ENCODE measurements around the gene MACROD1.

MACROD1 gene

DNA sequence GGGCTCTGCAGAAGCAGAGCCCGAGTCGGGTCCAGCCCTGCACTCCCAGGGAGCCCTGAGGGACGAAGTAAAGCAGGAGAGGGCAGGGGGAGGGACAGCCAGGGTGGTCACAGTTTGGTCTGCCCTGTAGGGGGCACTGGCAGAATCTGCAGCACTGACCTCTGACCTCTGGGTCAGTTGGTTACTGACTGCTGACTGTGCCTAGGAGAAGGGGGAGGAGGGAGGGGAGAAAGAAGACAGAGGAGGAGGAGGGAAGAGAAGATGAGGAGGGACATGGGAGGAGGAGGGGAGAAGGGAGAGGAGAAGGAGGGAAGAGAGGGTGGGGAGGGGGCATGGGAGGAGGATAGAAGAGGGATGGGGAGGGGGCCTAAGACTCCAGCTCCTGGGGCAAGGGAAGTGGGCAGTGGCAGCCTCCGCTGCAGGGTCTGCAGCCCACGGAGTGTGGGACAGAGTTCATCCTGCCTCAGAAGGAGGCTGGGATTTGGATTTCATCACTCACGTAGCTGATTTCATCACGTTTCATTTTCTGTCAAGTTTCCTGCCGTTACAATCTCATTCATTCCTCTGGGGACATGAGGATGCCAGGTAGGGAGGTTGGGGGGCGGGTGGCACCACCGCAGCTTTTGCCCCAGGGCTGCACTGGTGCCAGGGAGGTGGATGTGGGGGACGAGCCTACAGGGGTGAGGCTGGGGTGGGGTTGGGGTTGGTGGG, 75.0 kb downstream of the MACROD1 start:
- peak; percentile 29 for DNase-seq

DNA sequence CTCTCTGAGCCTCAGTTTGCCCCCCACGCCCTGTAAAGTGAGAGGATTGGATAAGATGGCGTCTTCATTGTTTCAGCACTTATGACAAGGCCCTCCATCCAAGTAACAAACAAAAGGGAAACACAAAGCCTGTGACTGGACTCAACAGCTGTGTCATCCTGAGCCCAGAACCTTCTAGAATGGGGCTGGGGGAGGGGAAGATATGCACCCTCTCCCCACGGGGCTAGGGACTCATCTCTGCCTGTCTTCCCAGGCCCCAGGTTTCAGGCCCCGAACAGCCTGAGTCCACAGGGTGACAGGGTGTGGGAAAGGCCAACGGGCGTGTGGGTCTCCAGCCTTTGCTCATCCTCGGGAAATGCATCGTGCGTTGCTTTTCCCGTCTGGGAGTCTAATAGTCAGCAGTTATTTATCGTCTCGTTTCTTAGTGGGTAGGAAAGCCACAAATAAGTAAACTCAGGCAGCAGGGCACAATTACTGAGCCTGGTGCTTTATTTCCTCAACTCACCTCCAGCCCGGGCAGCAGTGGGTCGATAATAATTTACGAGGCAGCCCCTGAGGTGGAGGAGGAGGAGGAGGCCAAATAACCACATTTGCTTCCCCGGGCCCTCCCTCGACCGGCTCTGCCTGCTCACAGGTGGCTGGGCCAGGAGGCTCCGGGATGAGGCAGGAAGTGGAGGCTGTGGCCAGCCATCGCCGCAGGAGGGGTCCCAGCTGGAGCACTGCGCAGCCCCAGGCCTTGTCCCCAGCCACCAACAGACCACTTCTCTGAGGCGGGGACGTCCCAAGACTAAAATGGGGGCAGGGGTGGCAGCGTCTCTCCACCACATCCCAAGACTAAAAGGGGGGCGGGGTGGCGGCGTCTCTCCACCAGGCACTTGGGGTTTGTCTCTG, 75.8 kb downstream of the MACROD1 start:
- DNase-seq, result no peak

DNA sequence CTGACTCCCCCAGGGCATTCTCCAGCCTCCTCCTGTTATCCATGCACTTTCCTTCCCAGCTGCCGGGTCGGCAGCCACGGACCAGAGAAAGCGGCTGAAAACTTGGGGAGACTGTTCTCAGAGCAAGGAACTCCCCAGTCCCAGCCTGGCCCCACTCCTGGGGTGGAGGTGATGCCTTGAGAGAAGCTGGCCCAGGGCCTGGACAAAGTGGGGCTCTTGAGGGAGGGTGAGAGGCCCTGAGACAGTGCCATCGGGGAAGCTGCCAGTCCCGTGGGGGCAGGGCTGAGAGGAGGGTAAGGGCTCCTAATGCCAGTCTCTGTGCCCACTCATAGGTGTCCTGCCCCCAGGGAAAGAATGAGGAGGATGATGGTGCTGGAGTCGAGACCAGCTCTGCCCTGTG, 76.4 kb downstream of the MACROD1 start:
- no peak for DNase-seq

DNA sequence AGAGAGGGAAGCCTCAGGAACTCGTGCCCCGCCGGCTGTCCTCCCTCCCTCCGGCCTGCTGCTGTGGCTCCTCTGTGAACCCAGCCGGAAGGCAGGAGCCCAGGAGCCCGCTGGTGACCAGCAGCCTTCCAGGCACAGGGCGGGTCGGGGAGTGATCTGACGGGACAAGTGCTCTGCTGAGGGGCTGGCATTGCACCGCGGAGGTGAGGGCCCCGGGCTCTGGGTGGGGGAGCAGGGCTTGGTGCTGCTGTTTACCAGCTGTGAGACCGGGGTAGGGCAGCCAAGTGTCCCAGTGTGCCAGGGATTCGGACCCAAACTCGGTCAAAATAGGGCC, 76.9 kb downstream of the MACROD1 start:
- no peak for DNase-seq

DNA sequence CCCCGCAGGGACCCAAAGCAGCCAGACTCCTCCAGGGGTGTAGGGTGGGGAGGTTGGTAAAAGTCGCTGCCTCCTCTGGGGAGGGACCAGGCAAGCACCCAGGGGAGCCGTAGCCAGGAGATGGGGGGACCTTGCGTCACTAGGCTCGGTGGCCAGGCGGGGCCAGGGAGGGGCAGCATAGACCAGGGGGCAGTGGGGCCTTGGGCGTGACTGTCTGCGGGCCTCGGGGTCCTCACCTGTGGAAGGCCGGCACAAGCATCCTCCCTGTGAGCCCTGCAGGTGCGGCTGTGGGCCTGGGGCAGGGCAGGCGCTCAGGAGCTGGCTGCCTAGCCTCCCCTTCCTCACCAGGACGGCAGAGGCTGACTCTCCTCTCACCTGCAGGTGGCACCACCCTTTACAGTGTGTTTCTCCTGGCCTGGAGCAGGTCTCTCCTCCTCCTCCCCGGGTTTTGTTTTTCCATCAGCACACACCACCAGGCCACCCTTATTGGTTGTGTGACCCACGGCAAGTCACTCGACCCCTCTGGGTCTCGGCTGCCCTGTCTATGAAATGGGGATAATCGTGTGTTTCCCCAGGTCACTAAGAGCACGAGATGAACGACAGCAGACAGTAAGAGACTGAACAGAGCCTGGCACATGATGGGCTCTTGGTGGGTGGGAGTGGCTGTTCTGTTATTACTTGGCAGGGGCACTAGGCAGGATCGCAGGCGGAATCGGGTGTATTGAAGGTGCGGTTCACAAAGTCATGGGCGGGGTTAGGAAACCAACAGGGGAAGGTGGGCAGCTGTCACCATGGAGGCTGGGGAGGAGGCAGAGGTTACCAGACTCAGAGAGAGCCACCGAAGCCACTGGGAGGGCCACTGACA, 77.5 kb downstream of the MACROD1 start:
- no peak for DNase-seq

DNA sequence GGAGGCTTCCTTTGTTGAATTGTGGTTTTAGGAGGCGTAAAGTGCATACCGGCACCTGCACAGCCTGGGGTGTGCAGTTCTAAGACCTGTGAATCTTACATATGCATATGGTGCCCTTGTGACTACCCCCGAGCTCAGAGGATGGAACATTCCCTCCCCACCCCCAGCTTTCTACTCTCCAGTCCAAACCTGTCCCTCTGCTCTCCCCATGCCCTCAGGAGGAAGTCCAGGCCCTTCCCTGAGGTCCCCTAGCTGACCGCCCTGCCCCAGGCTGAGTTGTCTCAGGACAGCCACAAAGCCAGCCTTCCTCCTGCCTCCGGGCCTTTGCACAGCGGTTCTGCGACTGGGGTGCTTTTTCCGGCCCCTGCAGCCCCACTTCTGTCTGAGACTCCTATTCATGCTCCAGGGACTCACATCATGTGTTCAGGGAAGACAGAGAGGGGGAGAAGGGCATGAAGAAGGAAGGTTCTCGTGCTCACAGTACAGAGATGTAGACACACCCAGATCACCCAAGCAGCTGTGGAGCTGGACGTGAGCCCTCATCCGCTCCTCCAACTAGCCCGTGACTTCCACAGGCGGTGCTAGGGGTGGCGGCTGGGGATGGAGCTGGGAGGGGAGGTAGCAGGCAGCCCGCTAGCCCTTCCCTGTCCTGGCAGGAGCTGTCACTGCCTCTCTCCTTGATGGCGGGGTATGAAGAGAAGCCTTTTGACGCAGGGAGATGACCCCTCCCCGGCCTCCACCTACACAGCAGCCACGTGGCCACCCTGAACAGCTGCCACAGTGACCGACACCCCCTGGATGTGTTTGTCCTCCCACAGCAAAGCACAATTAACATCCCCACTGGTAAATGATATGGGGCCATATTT, 79.4 kb downstream of the MACROD1 start:
- no peak for DNase-seq

DNA sequence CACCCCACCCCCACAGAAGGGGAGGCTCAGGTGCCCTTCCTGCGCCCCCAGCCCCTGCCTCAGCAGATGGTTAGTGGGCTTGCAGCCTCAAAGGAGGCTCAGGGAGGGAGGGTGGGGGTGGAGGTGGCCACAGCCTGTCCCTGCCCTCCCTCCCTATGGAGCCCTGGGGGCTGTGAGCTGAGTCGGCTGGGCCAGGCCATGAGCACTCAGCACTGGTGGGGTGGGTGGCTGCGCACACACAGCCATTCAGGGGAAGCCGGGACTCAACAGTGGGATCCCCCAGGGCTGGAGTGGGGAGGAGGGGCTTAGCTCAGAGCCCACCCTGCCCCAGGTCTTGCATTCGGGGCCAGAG, 80.0 kb downstream of the MACROD1 start:
- no peak for DNase-seq

DNA sequence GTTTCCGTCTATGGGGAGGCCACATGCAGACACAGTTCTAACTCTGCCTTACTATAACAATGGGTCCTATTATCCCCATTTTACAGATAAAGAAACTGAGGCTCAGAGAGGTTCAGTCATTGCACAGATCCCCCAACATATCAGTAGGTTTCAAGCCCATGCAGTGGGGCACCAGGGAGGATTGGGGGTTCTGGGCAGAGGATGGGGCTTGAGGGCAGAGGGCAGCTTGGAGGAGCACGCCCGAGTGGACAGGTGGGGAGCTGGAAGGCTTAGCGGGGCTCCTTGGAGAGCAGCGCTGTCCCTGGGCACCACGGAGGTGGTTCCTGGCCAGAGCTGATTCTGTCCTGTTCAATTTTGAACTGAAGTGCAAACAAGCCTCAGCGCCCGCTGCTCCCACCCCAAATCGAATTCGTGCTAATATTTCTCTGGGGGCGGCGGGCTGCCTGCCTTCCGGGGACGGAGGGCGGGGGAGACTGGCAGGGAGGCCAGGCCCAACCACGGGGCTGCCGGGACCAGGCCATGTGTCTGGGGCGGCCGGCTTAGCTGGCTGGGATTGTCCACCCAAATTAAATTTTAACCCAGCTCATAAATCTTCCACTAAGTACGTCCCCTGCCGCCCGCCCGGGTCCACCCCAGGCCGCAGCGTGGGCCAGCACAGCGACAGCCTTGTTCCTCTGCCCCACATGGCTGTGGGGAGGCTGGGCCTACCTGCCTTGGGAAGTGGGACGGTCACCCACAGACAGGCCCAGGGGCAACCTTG, 80.8 kb downstream of the MACROD1 start:
- DNase-seq, result no peak

DNA sequence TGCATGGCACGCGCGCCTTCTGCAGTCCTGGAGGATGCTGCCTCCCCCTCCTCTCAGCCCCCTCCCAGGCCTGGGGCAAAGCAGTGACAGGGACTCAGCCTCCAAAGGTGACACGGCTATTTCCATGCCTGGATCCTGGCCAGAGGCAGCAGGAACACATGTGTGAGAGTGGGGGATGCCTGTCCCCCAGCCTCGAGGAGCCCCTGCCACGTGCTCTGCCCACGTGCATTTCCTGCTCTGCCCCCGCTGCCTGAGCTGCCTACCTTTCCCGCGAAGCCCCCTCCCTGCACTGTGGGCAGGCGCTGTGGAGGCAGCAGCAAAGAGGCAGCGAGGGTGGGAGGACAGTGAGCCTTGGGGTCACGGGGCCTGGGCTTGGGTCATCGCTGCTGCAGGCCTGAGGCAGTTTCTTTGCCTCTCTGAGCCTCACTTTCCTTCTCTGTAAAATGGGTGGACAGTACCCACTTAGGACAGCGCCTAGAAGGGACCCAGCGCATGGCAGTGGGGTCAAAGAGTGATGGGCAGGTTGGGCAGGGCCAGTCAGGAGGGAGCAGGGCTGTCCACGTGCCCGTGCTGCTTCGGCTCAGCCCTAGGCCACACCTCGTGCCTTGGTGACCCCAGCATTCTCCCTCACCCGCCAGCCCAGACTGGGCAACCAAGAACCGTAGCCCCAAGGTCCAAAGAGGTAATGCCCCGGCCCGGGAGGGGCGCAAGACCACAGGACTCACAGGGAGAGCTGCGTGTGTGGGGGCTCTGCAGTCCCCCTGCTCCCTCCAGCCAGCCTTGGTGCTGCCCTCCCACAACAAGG, 81.6 kb downstream of the MACROD1 start:
- no peak for DNase-seq

DNA sequence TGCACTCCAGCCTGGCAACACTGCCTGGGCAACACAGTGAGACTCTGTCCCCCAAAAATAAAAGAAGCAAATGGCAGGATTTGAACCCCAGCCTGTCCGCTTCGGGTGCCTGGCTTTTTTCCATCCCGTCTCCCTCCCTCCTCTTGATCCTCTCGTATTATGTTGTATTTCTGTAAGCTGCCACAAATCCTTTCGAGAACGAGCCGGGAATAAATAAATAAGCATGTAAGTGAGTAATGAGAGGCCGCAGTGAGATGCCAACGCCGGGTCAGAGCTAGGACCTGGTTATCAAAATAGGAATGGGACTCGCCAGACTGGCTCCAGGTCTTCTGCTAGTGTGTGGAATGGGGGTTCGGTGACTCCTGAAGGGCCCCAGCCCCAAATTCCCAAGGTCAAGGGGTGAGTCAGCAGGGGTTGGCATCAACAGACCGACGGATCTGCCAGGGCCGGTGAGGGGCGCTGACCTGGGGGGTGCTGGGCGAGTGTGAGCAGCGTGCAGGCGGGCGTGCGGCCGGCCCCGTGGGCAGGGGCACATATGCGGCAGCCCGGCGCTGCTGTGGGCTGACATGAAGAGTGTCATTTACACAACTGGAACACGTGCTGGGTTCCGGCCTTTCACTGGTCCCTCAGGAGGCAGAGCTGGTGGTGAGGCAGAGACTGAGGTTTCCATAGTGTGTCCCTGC, 82.4 kb downstream of the MACROD1 start:
- DNase-seq, result no peak

DNA sequence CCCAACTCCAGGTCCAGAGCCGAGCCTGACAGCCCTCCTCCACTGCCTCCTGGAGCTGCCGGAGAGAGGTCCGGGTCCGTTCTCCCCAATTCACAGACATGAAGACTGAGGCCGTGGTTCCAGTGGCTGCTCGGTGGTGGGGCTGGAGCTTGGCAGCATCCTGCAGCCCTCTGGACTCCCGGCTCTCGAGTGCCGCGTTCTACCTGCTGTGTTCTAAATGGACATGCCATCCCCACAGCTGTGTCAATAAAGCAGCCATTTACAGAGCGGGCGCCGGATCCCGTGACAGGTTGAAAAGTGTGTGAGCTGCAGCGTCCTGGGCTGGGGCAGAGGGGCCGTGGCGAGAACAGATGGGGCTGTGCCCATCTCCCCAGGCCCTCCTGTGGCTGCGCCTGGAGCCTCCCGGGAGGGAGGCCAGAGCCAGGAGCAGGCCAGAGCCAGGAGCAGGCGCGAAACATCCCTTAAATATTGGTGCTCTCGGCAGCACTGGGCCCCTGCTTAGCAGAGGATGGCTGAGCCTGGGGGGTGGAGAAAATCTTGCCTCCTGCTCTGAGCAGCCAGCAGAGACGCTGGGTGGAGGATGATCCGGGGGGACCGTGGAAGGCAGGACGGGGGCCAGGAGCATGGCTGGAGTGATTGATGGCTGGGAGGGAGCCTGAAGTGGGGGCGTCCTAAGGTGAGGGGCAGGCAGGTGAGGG, 84.0 kb downstream of the MACROD1 start:
- no peak for DNase-seq

DNA sequence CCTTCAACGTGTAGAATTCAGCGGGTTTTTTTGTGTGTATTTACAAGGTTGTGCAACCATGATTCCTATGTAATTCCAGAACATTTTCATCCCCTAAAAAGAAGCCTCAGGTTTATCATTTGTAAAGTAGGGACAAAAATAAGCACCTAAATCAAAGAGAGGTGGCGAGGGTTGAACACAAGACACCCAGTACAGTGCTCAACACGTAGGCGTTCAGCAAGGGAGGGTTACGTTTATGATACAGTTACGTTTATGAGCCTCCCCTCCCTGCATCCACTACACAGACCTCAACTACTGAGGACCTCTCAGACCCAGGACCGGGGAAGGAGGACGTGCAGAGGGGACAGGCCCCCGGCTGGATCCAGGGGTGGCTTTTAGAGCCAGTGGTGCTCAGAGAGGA, 85.5 kb downstream of the MACROD1 start:
- no peak for DNase-seq

DNA sequence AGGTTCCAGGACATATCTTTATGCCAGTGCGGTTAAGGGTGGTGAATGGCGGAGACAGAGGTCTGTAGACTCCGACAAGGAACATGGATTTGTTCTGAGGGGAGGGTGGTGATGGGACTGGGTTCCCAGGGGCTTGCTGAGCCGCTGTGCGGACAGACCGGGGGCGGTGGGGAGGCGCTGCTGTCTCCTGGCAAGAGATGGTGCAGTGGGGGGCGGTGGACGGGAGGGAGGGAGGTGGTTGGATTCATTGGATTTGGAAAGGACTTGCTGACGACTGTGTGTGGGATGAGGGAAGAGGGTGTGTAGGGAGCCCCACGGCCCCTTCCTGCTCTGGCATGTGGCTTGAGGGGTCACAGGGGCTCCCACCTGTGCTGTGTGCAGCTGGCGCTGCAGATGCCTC, 87.0 kb downstream of the MACROD1 start:
- DNase-seq, result no peak

DNA sequence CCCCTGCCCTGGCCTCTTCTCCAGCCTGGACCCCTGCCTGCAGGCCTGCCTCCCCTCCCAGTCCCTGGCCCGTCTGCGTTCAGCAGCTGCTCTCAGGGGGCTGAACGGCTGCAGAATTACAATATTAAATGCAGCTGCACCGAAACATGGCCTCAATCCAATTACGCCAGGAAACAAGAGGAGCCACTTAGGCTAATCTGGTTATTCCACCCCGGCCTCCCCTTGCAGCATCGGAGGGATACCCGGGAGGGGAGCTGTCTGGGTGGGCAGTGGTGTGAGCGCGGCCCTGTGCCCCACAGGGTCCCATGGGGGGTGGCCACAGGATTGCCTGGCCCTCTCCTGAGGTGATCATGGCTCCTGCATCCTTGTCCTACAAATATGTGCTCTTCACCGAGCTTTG, 87.6 kb downstream of the MACROD1 start:
- DNase-seq, result no peak

DNA sequence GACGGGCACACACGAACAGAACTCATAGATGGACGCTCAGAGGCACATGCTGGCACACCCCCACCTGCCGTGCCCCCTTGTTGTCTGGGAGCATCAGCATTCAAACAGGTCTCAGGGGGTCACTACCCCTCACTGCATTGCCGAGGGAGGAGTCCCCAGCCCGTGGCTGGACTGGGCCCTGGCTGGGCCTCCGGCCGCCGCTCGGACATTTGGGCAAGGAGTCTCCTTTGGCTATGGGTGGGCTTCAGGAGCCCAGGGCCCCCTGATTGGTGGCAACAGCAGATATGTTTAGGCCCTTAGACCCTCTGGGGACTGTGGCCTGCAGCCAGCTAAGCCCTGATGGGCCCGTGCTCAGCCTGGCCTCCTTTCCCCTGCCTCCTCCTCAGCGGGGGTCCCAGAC, 88.3 kb downstream of the MACROD1 start:
- DNase-seq, result no peak

DNA sequence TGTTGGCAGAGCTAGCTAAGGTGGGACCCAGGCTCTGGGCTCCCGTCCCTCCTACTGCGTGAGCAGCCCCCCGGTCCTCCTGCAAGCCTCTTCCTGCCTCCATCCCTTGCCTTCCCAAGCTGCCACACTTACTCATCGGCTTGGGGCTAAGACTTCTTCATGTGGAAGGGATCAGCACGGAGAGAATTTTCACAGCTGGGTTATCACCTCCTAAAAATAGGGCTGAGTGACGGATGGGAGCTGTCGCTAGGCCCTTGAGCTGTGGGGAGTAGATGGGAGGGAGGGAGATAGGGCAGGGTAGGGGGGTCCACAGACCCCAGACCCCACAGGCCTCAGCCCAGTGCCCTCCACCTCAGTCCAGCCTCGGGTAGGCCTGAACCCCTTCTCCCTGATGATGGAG, 89.2 kb downstream of the MACROD1 start:
- no peak for DNase-seq

DNA sequence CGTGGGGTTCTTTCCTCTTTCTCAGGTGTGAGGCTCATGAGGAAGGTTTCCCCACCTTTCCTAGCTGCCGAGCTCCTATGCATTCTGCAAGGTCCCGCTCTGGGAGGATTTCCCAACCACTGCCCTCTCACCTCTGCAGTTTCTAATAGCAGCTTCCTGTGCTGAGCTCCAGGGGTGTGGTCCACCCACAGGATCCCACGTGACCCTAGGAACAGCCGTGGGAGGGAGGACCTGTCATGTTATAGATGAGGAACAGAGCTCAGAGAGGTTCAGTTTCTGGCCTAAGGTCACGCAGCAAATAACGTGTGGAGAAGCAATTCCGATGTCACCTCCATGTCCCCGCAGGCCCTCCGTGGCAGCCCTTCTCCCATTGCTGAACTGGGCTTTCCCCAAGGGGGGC, 91.7 kb downstream of the MACROD1 start:
- DNase-seq, result peak; percentile 47

DNA sequence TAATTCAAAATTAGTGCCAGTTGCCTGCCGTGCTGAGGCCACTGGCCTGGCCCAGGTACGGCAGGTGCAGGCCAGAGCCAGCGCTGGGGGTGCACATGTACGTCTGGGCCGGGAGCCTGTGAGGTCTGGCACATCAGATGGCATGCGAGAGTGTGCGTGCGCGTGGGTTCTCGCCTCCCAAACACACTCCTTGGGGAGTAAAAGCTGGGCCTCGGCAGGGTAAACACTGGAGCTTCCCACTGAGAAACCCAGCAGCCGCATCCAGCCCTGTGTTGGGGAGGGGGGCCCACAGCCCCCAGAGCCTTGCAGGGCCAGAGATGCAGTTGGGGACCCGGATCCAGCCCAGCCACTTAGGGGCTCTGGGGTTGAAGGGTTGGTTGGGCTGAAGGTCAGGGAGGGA, 92.4 kb downstream of the MACROD1 start:
- no peak for DNase-seq

DNA sequence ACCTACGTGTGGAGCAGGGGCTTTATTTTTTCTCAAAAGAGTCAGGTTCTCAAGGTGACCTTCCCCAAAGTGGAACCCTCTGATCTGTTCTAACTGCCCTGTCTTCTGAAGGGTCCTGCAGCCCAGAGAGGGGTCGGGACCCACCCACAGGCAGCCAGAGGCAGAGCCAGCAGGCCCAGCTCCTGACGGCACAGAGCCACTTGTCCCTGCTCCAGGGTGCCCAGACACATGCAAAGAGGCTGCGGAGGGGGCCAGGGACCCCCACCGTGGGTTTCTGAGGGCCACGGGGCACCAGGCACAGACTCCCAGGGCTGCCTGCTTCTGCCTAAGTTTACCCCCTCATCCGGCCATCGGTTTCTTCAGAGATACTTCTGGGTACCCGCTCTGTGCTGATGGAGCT, 93.0 kb downstream of the MACROD1 start:
- DNase-seq, result no peak

DNA sequence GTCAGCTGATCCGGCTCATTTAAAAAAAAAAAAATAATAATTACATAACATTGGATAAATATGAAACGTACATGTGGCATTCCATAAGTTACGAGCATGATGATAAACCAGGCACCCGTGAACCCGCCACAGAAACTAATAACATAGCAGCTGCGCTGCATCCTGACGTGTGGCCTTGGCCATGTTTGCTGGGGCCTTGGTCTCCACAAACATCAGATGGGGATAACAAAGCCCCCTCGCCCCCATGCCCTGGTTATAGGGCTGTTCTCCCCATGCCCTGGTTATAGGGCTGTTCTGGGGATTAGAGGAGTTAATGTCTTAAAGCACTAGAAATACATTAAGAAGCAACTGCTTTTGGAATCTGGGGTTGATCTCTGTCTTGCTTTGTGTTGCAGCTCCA, 93.5 kb downstream of the MACROD1 start:
- no peak for DNase-seq

Measured in hematopoietic multipotent progenitor cell treated with erythropoietin and hydrocortisone succinate and interleukin-3 and kit ligand, for 4 days (in vitro differentiated cells).